IPS-18a (cell line): Measurements from ENCODE around the gene SIRT3.
"Not testable (repeated sequence)": the region's sequence is repeated elsewhere in the genome, so short reads cannot be mapped to it uniquely, and the experiment has no call there.

ENCODE experiments used
- H3K27ac ChIP-seq: one replicate; pipeline ENCODE4 v1.5.1; 2013; ENCODE audit warnings: low read length
- H3K27me3 ChIP-seq: one replicate; pipeline ENCODE4 v1.6.1; 2013; ENCODE audit warnings: mild to moderate bottlenecking, low read length; ENCODE audit not compliant: control insufficient read depth, insufficient read depth
- H3K36me3 ChIP-seq: one replicate; pipeline ENCODE4 v1.6.1; 2013; ENCODE audit warnings: low read depth, low read length; ENCODE audit not compliant: control insufficient read depth
- H3K4me1 ChIP-seq: one replicate; pipeline ENCODE4 v1.6.1; 2013; ENCODE audit warnings: low read depth, low read length; ENCODE audit not compliant: control insufficient read depth
- H3K4me3 ChIP-seq: one replicate; pipeline ENCODE4 v1.5.1; 2013; ENCODE audit warnings: low read length
- H3K9ac ChIP-seq: one replicate; pipeline ENCODE4 v1.6.1; 2013; ENCODE audit warnings: mild to moderate bottlenecking, low read length, moderate library complexity
- H3K9me3 ChIP-seq: one replicate; pipeline ENCODE4 v1.6.1; 2013; ENCODE audit warnings: low read depth, low read length; ENCODE audit not compliant: control insufficient read depth

The SIRT3 gene

DNA sequence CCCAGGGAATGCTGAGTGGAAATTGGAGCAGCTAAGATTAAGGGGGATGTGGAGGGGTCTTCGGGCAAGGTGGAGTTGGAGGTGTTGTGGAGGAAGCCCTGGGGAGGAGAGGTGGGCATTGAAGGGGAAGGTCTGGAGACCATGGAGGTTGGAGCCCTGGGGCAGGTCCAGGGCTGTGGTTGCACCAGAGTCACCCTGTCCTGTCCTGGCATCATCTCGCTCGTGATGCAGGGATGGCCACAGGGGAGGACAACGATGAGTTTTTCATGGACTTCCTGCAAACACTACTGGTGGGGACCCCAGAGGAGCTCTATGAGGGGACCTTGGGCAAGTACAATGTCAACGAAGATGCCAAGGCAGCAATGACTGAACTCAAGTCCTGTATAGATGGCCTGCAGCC is 42.7 kb downstream of the SIRT3 start:
- not testable (repeated sequence) for H3K9ac ChIP-seq, H3K4me1 ChIP-seq, H3K4me3 ChIP-seq, H3K27me3 ChIP-seq, H3K9me3 ChIP-seq, H3K36me3 ChIP-seq, H3K27ac ChIP-seq

DNA sequence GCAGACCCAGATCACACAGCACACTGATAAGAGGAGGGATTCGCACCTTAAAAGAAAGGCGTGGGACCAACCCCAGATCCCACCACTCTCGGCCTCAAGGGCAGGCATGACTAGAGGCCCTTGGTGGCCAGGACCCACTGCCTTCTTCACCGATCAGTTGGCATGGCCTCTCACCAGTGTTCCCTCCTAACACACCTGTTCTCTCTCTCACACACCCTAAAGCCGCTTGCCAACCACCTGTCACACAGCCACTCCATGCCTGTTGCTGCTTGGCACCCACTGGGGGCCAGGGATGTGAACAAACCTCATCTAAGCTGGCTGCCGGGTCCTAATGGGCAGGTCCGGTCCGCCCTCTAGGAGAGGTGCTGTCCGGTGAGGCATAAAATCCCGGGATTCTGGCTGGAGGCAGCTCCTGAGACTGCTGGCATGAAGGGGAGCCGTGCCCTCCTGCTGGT is 43.4 kb downstream of the SIRT3 start, which contains the start of gene SCGB1C1:
Gene SCGB1C1, plus strand, starts transcription at position 405 of the 455 bp plus-strand sequence. Its CDS starts 22 bp downstream, at position 427.
- H3K4me1 ChIP-seq, H3K9me3 ChIP-seq, H3K27ac ChIP-seq, H3K4me3 ChIP-seq, H3K9ac ChIP-seq, H3K27me3 ChIP-seq, H3K36me3 ChIP-seq: not testable (repeated sequence)

DNA sequence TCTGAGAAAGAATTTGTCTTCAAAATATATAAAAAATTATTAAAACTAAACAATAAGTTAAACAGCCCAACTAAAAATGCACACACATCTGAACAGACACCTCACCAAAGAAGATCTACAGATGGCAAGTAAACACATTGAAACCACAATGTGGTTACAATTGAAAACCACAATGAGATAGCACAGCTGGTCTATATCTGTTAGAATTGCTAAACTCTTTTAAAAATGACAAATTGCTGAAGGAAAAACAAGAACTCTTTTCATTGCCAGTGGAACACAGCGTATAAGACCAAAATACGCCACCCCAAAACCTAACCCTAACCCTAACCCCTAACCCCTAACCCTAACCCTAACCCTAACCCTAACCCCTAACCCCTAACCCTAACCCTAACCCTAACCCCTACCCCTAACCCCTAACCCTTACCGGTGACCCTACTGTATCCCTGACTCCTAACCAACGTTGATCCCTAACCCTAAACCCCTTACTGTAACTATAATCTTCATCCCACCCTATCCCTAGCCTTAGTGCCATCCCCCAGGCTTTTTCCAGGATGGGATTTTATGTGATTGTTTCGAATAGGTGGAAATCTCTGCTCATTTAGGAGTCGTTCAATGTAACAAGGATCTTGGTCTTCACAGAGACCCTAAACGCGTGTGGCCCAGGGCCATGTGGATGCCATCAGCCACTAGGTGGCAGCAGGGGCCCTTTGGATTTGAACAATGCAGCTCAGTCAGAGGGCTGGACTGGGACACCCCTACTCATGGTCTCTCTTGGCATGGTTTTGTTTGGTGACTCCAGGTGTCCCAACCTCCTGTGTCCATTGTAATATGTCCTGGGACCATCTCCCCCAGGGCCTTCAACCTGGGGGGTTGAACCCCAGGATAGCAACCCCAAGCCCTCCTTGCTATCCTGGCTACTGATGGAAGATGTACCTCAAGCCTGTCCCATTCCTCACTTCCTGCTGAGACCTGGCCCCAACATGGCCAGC is 44.4 kb downstream of the SIRT3 start:
- H3K9ac ChIP-seq, H3K9me3 ChIP-seq, H3K27me3 ChIP-seq, H3K4me1 ChIP-seq, H3K36me3 ChIP-seq, H3K4me3 ChIP-seq, H3K27ac ChIP-seq: not testable (repeated sequence)

DNA sequence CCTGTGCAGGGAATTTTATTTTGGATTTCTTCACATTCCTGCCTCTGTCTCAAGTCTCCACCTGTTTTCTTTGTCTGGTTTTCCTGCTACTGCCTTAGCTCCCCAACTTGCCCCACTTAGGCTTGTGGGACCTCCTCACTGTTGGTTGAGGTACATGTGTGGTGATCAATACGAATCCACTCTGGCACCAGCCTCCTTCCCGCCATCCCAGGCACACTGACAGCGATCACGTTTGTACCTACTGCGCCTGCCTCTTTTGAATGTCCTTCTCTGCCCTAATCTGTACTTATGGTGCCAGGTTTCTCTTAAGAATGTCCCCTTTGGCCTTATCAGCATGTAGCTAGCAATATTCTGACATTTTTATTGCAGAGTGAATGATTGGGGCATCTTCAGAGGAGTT is 45.6 kb downstream of the SIRT3 start:
- H3K9me3 ChIP-seq, H3K27ac ChIP-seq, H3K27me3 ChIP-seq, H3K4me1 ChIP-seq, H3K36me3 ChIP-seq, H3K4me3 ChIP-seq, H3K9ac ChIP-seq: not testable (repeated sequence)

DNA sequence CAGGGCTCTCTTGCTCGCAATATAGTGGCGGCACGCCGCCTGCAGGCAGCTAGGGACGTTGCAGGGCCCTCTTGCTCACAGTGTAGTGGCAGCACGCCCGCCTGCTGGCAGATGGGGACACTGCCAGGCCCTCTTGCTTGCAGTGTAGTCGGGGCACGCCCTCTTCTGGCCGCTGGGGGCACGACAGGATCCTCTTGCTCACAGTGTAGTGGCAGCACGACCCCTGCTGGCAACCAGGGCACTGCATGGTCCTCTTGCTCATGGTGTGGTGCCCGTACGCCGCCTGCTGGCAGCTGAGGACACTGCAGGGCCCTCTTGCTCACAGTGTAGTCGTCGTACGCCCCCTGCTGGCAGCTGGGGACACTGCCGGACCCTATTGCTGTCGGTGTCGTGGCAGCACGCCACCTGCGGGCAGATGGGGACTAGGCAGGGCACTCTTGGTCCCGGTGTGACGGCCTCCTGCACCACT is 46.3 kb downstream of the SIRT3 start:
- not testable (repeated sequence) for H3K27ac ChIP-seq, H3K36me3 ChIP-seq, H3K4me1 ChIP-seq, H3K9ac ChIP-seq, H3K9me3 ChIP-seq, H3K27me3 ChIP-seq, H3K4me3 ChIP-seq

DNA sequence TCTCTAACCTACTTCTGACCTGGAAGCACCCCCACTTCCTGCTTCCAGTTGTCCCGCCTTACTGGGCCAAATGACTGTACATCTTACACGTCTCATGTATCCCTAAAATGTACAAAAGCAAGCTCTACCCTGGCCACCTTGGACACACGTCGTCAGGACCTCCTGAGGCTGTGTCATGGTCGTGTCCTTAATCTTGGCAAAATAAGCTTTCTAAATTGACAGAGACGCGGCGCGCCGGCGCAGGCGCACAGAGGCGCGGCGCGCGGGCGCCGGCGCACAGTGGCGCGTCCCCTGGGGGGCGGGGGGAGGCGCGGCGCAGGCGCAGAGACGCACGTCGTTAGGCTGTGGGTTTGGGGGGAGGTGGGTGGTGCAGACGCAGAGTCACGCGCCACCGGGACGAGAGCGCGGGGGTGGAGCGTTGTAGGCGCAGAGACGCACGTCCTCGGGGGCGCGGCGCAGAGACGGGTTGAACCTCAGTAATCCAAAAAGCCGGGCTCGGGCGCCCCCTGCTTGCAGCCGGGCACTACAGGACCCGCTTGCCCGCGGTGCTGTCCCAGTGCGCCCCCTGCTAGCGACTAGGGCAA is 46.9 kb downstream of the SIRT3 start:
- not testable (repeated sequence) for H3K27me3 ChIP-seq, H3K9ac ChIP-seq, H3K36me3 ChIP-seq, H3K9me3 ChIP-seq, H3K4me1 ChIP-seq, H3K4me3 ChIP-seq, H3K27ac ChIP-seq

DNA sequence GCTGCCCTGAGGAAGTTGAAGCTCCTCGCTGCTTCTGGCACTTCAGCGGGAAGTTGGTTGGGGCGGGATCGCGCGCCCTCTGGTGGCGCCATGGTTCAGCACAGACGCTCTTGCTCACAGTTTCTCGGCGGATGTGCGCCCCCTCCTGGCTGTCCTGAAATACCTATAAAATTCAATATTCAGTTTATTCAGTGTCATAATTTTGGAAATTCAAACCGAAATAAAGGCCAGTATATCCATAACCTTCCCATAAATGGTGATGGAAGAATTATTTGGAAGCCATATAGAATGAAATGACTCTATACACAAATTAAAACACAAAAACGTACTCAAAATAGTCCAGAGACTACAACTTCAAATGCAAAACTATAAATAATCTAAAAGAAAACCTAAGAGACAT is 55.9 kb downstream of the SIRT3 start:
- not testable (repeated sequence) for H3K9me3 ChIP-seq, H3K27me3 ChIP-seq, H3K4me3 ChIP-seq, H3K4me1 ChIP-seq, H3K9ac ChIP-seq, H3K36me3 ChIP-seq, H3K27ac ChIP-seq
